ENCODE results near the gene ZNF555.
"Not testable (repeated sequence)": the region's sequence is repeated elsewhere in the genome, so short reads cannot be mapped to it uniquely, and the experiment has no call there.

ZNF555 gene

DNA sequence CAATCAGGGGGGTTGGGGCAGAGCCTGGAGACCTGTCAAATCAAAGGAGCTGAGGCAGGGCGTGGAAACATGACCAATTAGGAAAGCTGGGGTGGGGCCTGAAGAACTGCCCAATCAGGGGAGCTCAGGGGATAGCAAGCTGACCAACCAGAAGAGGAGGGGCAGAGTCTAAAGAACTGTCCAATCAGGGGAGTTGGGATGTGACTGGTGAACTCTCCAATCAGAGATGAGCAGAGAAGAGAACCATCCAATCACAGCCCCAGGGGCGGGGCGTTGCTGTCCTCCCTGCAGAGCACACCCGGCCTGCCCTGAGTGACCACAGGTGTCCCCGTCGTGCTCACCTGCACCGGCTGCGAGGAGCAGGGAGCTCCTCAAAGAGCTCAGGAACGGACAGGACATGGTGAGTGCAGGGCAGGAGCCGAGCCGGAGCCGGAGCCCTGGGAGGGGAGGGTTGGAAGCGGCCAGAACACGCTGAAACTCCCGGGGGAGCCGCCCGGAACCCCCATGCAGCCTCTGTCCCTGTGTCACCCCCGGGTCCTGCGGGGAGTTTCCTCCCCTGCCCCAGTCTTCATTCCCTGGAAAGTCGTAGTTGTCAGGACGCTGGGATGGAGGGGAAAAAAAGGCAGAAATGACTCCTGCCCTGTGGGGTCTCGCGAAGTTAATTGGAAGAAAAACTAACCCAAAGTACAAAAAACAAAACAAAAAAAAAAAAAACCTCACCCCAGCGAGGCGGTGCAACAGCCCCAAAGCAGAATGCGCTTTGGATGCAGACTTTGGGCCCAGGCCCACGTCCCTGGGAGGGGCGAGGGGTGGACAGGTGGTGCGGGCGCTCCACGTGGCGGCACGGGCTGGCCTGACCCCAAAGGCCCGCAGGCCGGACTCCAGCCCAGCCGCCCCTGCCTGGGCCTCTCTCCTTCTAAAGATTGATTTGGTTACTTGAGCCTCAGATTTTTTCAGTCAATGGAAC lies 26.0 kb downstream of the ZNF555 start, which contains the start of gene ZNF556:
Gene ZNF556, plus strand, starts transcription at position 311 of the 967 bp plus-strand sequence. Its CDS starts 87 bp downstream, at position 398.
- no peak for DNase-seq (ENCODE audit: low read depth in 2 of 2)

DNA sequence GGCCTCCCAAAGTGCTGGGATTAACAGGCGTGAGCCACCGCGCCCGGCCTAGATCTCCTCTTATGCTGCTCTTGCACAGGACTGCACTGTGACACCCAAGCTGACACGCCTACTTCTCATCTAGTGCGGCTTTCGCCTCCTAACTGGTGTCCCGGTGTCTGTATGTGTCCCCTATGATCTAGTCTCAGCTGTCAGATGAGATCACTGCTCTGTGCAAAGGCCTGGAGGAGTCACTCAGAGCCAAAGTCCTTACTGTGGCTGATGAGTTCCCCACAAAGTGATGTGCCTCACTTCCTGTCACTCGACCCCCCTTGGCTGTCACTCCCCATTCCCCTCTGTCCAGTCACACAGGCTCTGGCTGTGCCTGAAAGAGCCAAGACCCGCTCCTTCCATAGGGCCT lies 28.3 kb downstream of the ZNF555 start:
- DNase-seq (ENCODE audit: low read depth in 2 of 2): no peak

GRCh38 chr19:2872175-2872574 lies 30.9 kb downstream of the ZNF555 start:
- DNase-seq (ENCODE audit: low read depth in 2 of 2): not testable (repeated sequence)

DNA sequence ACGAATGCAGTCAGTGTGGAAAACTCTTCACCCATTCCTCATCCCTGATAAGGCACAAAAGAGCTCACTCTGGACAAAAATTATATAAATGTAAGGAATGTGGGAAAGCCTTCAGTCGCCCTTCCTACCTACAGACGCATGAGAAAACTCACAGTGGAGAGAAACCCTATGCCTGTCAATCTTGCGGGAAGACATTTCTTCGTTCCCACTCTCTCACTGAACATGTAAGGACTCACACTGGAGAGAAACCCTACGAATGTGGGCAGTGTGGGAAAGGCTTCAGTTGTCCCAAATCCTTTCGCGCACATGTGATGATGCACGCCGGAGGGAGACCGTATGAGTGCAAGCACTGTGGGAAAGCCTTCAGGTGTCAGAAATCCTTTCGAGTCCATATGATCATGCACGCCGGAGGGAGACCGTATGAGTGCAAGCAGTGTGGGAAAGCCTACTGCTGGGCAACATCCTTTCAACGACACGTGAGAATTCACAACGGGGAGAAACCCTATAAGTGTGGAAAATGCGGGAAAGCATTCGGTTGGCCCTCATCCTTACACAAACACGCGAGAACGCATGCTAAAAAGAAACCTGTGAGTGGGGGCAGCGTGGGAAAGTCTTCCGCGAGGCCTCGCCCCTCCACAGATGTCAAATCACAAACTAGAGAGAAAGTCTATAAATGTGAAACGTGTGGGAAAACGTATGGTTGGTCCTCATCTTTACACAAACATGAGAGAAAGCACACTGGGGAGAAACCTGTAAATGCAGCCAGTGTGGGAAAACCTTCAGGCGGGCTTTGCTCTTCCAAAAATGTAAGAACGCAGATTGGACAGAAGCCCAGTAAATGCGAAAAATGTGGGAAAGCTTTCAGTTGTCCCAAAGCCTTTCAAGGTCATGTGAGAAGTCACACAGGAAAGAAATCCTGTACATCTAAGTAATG lies 36.4 kb downstream of the ZNF555 start:
- DNase-seq (ENCODE audit: low read depth in 2 of 2): no peak

GRCh38 chr19:2883686-2884439 lies 42.6 kb downstream of the ZNF555 start:
- no peak for DNase-seq (ENCODE audit: low read depth in 2 of 2)

- no peak for DNase-seq (ENCODE audit: low read depth in 2 of 2)
Measured at GRCh38 chr19:2885736-2886135, 44.5 kb downstream of the ZNF555 start.

DNA sequence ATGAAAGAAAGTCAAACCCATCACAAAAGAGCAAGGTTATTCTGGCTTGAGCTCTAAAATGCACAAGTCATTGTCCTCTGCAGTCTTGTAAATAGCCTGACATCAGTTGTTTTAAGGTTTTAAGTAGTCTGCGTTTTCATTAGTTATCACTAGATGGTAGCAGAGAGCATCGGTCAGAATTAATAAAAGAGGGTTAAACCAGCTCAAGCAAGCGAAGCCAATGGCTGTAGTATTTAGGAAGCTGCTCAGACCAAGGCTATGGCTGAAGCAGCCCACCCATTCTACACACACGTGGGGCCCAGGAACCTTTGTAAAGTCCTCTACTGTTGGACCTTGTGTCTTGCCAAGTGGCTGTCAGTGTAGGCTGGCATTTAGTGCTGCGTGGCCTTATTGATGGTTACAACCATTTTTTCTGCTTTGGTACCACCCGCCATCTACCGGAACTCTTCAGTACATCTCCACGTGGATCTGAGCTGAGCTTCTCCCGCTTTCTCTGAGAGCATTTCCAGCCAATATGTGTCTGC lies 46.2 kb downstream of the ZNF555 start:
- no peak for DNase-seq (ENCODE audit: low read depth in 2 of 2)

DNA sequence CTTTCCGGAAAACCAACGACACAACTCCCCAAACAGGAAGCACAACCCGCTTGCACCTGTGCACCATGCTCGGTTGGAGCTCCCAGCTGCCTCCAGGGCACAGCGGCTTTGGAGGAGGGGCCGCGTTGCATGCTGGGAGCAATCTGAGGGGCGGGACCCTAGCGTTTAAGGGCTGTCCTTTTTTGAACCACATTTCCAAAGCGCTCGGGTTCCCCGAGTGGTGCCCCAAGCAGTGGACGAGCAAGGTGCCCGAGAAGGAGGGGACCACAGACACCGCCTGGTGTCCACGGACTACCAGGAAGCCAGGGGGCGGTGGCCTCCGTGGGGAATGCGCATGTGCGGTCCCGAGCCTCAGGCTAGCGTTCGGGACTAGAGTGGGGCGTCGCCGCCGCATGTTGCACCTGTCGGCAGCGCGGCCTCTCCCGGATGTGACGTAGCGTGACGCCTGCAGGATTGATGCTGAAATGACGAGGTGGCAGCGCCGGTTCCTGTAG lies 47.5 kb downstream of the ZNF555 start:
- peak in 1 of 2 donors; percentile 47 for DNase-seq (ENCODE audit: low read depth in 2 of 2)

DNA sequence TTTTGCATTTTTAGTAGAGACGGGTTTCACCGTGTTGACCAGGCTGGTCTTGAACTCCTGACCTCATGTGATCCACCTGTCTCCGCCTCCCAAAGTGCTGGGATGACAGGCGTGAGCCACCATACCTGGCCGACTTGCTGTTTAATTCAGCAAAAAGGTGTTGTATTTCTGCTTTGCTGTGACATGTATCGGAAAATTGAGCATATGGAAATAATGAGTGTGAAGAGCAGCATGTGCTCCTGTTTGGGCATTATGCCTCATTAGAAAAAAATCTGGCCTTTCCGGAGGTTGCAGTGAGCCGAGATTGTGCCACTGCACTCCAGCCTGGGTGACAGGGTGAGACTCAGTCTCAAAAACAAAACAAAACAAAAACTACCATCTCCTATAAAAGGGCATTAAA lies 49.3 kb downstream of the ZNF555 start:
- DNase-seq (ENCODE audit: low read depth in 2 of 2): not testable (repeated sequence)

GRCh38 chr19:2896694-2897093 lies 55.4 kb downstream of the ZNF555 start:
- no peak for DNase-seq (ENCODE audit: low read depth in 2 of 2)

- DNase-seq (ENCODE audit: low read depth in 2 of 2): peak; percentile 95 to 96
Measured at GRCh38 chr19:2900296-2901252, 59.3 kb downstream of the ZNF555 start, which contains the start of gene ZNF57. TSS of gene ZNF57 (plus strand) at chr19:2900928. CDS start at chr19:2901046, 118 bp downstream.

DNA sequence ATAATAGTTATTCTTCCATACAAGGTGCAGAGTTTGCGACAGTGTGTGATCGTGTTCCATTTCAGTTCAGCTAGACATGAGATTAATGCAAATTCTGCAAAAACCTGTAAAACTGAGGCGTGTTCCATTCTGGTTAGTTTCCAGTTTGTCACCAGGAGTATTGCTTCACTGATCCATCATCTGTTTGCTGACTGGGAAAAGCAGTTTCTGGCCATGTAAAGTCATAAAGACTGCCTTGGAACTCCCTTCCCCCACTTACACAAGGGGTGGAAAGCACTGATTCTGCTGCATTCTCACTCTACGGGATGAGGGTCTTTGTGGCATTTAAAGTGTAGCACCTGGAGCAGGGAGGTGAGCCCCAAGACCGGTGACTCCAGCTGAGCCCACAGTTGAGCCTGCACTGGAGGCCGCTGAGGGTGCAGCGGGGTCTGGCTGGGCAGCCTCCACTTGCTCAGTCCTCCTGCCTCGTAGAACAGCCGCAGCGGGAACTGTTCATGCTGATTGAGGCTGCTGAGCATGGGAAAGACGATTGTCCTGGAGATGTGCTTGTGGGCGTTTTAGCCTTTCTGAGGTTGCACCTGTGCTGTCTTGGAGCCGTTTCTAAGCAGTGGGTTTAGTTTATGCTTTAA lies 61.4 kb downstream of the ZNF555 start:
- DNase-seq (ENCODE audit: low read depth in 2 of 2): no peak

DNA sequence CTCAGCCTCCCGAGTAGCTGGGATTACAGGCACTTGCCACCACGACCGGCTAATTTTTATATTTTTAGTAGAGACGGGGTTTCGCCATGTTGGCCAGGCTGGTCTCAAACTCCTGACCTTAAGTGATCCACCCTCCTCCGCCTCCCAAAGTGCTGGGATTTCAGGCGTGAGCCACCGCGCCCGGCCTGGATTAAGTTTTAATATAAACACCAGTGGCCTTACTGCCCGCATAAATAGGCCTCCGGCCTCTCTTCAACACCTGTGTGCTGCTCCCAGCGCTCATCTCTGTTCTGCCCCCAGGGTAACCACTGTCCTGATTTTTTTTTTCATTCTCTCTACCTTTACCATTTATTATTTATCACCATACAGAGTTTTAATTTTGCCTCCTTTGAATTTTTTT lies 62.1 kb downstream of the ZNF555 start:
- DNase-seq (ENCODE audit: low read depth in 2 of 2): not testable (repeated sequence)

GRCh38 chr19:2905918-2906519 lies 64.7 kb downstream of the ZNF555 start:
- no peak for DNase-seq (ENCODE audit: low read depth in 2 of 2)

DNA sequence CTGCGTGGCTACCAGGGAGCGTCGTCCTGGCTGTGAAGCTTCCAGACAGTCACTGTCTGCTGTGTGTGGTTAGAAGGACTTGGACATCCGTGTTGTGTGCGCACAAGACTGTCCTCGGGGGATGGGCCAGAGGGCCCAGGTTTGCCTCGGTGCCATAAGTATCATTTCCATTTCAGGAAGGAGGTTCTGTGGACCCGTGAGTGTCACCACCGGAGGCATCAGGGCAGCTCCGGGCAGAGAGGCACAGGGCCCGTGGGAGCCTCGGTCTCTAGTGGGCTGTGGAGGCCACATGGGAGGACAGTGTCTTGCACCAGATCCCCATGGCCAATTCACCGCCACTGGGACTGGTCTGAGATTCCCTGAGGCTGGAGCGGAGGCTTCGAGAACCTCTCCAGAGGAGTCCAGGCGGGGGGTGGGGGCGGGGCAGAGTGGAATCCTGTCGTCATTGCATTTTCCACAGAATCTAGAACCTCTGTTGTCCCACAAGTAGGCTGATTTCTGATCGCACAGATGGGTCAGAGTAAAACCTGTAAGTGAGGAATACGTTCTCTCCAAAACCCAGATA lies 65.4 kb downstream of the ZNF555 start:
- DNase-seq (ENCODE audit: low read depth in 2 of 2): no peak

All from stimulated activated CD8-positive, alpha-beta memory T cell treated with anti-CD3 and anti-CD28 coated beads, Interleukin-15, amount 100 ng/mL, for 4 hours (primary cell).